Measurements from ENCODE around the gene VSTM2L. TPM values are rescaled to one million over a fixed set of nuclear protein-coding genes. Genes with fewer than 3 reads are reported as not detected.

The VSTM2L gene
- total RNA-seq, 2 donors from 2014 or later: 5.3 to 7.0 TPM

- no peaks in the 10 kb centered on the region for H3K9me3 ChIP-seq
- no peaks in the 10 kb centered on the region for H3K4me1 ChIP-seq
- H3K4me3 ChIP-seq: no peak overlapping the region
- no peaks in the 10 kb centered on the region for H3K36me3 ChIP-seq (replicated peaks in 1 of 2; ENCODE audit: insufficient read depth in 1 of 2, low read depth in 2 of 2)
- ATAC-seq: no peak
- 67 to 73% methylated on average over 3 to 4 of the region's 4 CpGs for WGBS, 2 donors
- DNase-seq: no peak
- intact Hi-C loops (cut with DNase I): no loop called here
- no peak overlapping the region for H3K27ac ChIP-seq
- H3K27me3 ChIP-seq: no peaks in the 10 kb centered on the region
- no peak for TF ChIP-seq POLR2A (IDR thresholded peaks at IDR 0.05)
- no peak for TF ChIP-seq CTCF (IDR thresholded peaks at IDR 0.05)
These were observed 23.7 kb downstream of the VSTM2L start for GRCh38 chr20:37926612-37927011.

DNA sequence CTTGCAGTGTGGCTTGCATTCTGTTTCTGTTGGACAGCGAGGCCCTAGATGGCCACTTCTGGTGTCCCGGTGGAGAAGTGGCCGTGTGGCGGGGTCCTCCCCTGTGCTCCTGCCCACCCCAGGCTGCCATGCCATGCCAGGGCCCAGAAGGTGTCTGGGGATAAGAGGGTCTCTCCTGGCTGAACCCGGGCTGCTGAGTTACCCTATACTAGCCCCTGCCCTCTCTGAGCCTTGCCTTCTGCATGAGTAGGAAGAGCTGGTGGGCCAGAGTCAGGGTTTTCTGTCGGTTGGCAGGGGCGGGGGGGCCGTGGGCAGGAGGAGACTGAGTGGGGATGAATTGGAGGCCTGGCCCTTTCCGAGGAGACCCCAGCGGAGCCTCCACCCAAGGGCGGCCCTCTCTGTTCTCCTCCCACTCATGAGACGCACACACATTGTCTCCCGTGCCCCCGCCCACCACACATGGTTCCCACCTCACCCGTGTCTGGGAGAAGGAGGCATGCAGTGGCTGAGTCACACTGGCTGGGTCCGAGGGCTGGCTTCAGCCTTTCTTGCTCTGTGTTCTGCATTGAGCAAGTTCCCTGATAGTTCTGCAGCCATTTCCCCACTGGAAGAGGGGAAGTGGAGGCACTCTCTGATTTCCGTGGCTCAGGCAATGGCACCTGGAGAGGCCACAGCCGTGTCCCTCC lies 24.6 kb downstream of the VSTM2L start:
- no peaks in the 10 kb centered on the region for H3K27me3 ChIP-seq
- no peaks in the 10 kb centered on the region for H3K9me3 ChIP-seq
- intact Hi-C loops (cut with DNase I): no loop called here
- H3K4me3 ChIP-seq: no peak overlapping the region
- no peak for DNase-seq
- 69 to 81% methylated on average over 5 to 12 of the region's 18 CpGs for WGBS, 2 donors
- no peaks in the 10 kb centered on the region for H3K36me3 ChIP-seq (replicated peaks in 1 of 2; ENCODE audit: insufficient read depth in 1 of 2, low read depth in 2 of 2)
- no peak overlapping the region for H3K27ac ChIP-seq
- H3K4me1 ChIP-seq: no peaks in the 10 kb centered on the region
- ATAC-seq: no peak
- TF ChIP-seq CTCF (IDR thresholded peaks at IDR 0.05): no peak
- no peak for TF ChIP-seq POLR2A (IDR thresholded peaks at IDR 0.05)

GRCh38 chr20:37928996-37929682 lies 26.2 kb downstream of the VSTM2L start:
- Histone ChIP-seq H3K27ac (no peak overlapping the region), H3K4me1 (no peaks in the 10 kb centered on the region), H3K9me3 (no peaks in the 10 kb centered on the region), H3K27me3 (no peaks in the 10 kb centered on the region), H3K4me3 (no peak overlapping the region), H3K36me3 (replicated peaks in 1 of 2; ENCODE audit: insufficient read depth in 1 of 2, low read depth in 2 of 2) (no peaks in the 10 kb centered on the region)
- ATAC-seq (no peak), DNase-seq (no peak)
- intact Hi-C loops (cut with DNase I): no loop called here
- 44 to 49% methylated on average over 8 of the region's 8 CpGs for WGBS, 2 donors
- TF ChIP-seq CTCF (IDR thresholded peaks at IDR 0.05) (no peak), POLR2A (IDR thresholded peaks at IDR 0.05) (no peak)

DNA sequence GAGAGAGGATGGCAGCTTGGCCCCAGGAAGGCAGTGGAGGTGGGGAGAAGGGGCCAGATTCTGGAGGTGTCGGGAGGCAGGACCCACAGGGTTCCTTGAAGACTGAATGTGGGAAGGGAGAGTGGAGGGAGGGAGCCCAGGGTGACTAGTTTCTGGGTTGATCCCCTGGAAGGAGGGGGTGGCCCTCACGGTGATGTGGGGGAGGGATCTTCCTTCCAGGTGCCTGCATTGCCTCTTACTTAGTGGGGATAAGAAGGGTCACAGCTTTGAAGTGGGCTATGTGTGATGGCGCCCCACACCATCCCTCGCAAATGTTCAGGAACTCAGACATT lies 26.7 kb downstream of the VSTM2L start:
- H3K36me3 ChIP-seq (replicated peaks in 1 of 2; ENCODE audit: insufficient read depth in 1 of 2, low read depth in 2 of 2): no peaks in the 10 kb centered on the region
- WGBS, 2 donors: 43 to 60% methylated on average over 4 of the region's 4 CpGs
- H3K27ac ChIP-seq: no peak overlapping the region
- no peak for ATAC-seq
- no peak for TF ChIP-seq CTCF (IDR thresholded peaks at IDR 0.05)
- no peak for TF ChIP-seq POLR2A (IDR thresholded peaks at IDR 0.05)
- intact Hi-C loops (cut with DNase I): no loop called here
- H3K4me1 ChIP-seq: no peaks in the 10 kb centered on the region
- no peak for DNase-seq
- no peak overlapping the region for H3K4me3 ChIP-seq
- H3K9me3 ChIP-seq: no peaks in the 10 kb centered on the region
- no peaks in the 10 kb centered on the region for H3K27me3 ChIP-seq

Measured in body of pancreas (tissue), 4 donors.